ENCODE measurements around the gene BTBD9.
A peak's percentile ranks its signal among the peaks of the same experiment; 100 is the strongest.

BTBD9 gene

GRCh38 chr6:38593998-38594665 lies 45.6 kb downstream of the BTBD9 start:
- DNase-seq (ENCODE audit: low spot score): no peak

DNA sequence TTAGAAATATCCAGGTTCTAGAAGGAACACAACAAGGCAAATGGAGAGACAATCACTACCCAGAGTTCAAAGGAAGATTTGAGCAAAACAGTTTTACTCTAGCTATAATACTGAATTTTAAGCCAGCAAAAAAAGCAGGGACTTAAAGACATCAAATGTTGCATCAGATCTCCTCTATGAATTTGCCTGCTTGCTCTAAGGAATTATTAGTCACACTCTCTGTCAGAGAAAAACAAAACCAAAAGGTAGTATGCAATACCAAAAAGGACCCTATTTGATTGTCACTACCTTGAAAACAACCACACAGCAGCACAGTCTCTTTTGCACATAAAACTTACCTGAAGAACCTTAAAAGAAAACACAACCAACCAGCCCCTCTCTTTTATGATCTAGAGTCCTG lies 46.3 kb downstream of the BTBD9 start:
- DNase-seq (ENCODE audit: low spot score): no peak

DNA sequence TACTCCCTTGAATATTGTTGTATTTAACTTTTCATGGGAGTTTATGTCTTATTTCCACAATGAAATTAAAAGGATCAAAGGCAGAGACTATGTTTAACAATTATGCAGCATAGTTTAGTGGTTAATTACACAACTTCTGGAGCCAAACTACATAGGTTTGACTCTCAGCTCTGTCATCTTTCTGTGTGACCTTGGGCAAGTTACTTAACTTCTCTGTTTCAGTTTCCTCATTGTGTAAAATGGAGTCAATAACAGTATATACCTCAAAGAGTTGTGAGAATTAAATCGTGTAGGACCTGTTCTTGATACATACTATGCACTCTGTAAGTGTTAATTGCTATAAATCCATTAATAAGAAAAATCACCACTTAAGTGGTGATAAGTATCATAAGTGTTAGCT lies 48.3 kb downstream of the BTBD9 start:
- no peak for DNase-seq (ENCODE audit: low spot score)

DNA sequence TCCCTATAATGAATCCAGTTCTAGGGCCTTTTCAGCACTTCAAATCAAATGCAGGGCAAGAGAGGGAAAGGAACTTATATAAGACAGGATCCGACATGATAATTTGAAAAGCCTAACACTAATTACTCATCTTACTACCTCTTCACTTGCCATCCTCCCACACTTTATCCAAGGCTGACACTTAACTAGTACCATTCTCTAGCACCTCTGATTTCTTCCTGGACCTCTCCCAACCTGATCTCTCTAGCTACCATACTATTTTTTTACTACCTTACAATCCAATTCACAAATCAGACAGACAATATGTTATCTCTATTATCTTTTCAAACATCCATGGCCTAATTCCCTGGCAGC lies 50.4 kb downstream of the BTBD9 start:
- no peak for DNase-seq (ENCODE audit: low spot score)

DNA sequence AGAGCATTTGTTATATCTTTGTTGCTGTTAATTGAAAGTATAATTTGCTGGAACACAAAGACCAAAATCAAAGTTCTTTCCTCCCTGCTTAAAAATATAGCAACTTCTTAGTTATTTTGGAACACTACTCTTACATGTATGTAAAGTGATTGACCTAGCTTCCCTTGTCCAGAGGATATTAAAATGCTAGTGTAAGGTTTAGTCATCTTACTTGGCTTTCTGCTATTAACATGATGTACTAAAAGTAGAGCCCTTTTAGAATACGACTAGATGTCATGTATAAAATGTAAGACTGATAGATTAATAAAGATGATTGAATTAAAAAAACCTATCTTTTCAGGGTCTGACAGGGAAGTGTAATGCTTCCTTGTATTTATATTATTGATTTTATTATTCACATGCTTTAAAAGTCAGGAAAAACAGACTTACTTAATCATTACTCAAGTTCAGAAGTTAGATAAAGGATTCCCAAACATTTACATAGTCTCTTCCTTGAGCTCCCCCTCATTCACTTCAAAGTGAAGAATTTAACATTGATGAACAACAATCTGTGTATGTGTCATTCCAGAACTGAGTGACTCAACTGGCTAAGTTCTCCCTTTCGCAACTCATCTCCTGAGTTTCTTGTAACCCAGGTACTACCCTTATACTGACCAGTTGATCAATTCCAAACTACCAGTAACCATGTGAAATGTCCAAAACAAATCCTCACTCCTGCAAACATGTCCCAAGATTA lies 50.9 kb downstream of the BTBD9 start:
- DNase-seq (ENCODE audit: low spot score): no peak

DNA sequence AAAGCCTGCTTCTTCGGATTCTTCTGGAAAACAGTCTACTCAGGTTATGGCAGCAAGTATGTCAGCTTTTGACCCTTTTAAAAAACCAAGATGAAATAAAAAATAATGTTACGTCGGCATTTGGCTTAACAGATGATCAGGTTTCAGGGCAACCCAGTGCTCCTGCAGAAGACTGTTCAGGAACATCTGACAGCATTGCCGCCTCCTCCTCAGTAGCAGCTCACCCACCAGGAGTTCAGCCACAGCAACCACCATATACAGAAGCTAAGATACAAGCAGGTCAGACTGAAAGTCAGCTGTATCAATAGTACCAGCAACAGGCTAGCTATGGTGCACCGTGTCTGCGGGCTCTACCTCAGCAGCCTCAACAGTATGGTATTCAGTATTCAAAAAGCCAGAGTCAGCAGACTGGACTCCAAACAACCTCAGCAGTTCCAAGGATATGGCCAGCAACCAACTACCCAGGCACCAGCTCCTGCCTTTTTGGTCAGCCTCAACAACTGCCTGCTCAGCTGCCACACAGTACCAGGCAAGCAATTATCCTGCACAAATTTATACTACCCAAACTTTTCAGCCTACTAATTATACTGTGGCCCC lies 51.9 kb downstream of the BTBD9 start:
- no peak for DNase-seq (ENCODE audit: low spot score)

DNA sequence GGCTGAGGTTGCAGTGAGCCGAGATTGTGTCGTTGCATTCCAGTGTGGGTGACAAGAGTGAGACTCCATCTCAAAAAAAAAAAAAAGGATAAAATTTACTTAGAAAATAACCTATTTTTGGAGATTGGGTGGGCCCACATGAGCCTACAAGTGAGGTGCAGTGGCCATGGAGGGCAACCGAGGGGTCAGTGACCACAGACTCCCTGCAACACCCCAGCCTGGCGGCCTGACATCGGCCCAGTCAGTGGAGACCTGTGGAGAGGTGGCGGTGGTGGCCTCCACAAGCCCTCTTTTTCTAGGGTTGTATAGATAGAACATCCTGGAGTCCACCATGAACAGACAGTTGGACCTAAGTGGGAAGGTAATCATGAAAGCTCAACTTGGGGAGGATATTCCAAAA lies 52.7 kb downstream of the BTBD9 start:
- DNase-seq (ENCODE audit: low spot score): no peak

DNA sequence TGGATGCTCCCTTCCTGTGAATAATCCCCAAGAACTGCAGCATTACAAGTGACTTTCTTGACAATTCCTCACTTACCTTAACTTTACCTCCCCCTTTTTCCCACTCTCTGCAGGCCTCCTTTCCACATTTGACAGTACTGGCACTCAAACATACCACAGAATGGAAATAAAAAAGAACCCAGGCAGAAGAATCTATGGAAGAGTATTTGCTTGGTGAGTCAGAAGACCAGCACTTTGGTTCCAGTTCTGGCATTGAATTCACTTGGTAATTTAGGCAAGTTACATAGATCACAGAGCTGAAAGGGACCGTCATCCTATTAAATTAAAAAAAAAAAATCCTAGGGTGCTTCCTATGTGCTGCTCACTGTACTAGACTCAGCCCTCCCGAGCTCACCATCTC lies 55.0 kb downstream of the BTBD9 start:
- DNase-seq (ENCODE audit: low spot score): no peak

DNA sequence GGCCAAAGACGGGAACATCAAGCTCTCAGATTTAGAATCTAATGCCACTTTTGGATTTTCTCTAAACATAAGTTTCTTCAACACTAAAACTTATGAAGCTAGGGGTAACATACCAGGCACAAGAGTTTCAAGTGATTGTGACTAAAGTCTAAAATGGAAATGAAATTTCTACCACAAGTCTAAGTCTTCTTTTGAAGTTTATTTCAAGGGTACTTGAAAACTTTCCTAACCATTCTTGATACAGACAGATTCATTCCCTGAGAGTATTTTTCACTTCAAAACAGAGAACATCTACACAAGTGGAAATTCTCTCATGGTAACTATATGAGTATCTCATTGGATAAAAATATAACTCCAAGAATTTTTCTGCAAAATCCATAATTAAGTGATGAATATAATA lies 56.2 kb downstream of the BTBD9 start:
- no peak for DNase-seq (ENCODE audit: low spot score)

DNA sequence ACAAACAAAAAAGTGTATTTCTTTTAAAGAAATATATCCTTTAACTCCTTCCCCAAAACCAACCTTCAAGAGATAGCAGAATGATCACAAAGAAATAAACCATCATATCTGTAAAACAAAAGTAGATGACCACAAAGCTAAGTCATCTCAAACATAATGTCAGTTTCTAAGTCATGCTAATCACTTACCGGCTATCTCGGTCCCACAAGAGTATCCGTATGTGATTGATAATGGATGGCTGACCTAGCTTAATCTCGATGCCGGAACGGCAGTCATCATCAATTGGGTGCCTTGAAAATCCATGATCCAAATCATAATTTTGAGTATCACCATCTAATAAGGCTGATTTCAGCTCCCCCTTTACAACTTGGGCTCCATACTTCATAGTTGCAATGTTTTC lies 59.7 kb downstream of the BTBD9 start:
- DNase-seq (ENCODE audit: low spot score): no peak

DNA sequence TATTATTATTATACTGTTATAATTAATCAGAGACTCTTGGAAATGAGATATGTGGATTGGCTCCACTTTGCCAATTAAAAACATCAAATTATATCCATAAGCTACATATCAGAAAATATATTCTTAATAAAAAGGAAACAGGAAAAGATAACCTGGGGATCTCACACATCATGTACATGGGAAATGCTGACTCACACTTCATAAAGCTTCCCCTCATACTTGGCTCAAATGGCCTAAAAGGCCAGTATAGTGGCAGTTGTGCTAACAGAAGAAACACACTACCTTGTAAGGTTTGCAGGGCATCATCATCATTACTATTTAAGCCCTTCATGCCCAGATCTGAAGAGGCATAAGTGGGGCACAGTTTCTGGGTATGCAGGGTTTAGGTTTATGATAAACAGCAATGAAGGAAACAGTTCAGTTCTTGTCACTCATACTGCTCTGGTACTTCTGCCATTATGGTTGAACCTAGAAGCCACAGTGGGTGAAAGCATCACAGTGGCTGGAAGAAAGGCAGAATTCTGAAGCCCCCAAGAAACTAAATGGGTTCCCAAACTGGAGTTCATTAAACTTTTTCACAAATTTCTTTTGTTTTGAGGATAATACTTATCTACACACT lies 60.6 kb downstream of the BTBD9 start:
- no peak for DNase-seq (ENCODE audit: low spot score)

DNA sequence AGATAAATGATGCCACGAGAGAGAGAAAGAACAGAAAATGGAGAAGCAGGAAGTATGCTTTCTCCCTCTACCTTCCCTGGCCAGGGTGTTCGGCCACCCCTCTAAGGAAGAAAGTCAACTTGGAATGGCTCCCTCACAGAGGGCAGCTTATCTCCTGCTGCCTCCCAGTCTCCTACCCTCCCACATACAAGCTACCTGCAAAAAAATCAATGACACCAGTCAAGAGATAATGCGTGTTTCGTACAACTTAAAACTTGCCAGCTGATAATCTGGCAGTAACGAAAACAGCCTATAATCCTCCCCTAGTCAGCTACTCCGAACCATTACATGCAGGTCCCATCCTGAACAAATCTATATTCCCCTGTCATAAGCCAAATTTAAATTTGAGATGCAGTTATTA lies 61.7 kb downstream of the BTBD9 start:
- no peak for DNase-seq (ENCODE audit: low spot score)

- no peak for DNase-seq (ENCODE audit: low spot score)
These were observed 62.2 kb downstream of the BTBD9 start for GRCh38 chr6:38577492-38577891.

DNA sequence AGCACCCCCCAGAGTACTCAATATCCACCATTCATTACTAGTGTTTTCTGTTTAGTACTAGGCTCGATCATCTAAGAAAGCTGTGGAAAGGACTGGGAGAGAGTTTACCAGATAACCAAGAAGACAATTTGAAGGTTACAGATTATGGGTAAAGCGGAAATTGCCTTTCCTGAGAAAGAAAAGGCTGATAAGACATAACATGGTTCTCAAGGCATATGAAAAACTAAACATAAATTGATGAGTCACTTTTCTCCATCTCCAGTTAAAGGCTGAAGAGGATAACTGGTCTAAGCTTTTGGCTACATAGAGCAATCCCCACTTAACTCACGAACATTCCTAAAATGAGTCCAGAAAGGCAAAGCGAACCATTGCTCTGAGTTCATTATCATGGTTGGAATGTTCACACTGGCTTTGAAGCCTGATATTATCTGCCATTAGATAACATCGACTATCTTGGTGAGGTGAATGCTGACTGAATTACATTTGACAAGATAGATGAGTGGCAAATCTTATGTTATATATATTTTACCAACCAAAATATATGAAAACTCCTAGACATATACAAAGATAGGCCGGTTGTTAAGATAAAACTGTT lies 65.8 kb downstream of the BTBD9 start:
- no peak for DNase-seq (ENCODE audit: low spot score)

DNA sequence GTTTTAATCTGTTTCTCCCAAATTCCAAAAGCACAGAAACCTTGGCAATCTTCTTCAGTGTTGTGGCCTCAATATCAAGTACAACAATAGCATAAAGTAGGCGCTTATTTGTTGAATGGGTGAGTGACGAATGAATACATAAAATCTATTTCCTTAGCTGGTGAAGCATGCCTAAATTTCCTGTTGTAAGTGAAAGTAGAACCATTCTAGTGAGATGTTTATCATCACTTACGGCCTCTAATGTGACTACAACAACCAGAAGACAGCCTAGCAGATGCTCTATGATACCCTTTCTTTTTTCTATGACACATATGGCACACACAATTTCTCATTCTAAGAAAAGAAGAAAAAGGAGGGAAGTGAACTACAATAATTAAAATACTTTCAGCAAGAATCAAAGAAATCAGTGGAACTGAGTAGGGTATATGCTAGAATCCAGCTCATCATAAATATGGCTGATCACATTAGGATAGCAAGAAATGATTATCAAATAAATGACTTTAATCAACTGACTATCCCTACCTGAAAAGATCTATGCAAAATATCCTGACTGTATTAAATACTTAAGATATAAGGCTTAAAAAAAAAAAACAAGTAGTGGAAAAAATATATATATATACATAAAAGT lies 67.4 kb downstream of the BTBD9 start:
- peak; percentile 48 for DNase-seq (ENCODE audit: low spot score)

DNA sequence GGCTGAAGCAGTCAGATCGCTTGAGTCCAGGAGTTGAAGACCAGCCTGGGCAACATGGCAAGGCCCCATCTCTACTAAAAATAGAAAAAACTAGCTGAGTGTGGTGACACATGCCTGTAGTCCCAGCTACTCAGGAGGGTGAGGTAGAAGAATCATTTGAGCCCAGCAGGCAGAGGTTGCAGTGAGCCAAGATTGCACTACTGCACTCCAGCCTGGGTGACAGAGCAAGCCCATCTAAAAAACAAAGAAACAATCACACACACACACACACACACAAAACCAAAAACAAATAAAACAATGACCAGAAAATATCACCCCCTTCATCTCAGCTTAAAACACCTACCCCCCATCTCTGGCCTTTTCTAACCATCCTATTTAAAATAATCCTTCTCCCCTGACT lies 68.0 kb downstream of the BTBD9 start:
- DNase-seq (ENCODE audit: low spot score): no peak

DNA sequence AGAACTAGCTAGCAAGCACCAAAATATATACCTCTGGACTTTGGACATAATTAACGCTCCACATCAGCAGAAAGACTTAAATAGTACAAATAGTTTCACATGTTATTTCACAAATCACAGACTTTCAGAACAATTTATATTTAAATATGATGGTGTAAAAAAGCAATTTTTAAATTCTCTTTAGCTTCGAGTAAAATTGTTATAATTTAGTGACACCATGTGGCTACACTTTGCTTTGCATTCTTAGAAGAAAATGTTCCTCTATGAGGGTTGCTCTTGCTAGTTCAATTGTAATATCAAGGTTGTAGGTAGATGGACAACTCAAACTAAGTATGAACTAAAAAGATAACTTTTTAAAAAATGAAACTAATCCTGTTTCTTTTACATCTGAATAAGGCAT lies 69.0 kb downstream of the BTBD9 start:
- no peak for DNase-seq (ENCODE audit: low spot score)

DNA sequence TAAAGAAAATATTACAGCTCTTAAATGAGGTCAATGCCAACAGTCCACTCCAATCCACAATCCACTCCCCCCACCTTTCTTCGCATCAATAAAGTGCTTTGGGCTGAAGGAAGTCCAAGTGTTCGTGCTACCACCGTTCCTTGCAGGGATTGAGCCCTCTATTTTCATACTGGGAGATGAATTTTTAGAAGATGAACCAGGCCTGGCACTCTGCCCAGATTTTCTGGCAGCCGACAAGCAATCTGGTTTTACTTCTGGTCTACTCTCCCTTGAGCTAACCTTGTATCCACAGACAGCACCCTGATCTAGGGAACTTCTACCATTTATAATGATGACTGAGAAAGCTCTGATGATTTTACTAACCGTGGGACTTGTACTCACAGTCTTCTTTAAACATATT lies 72.3 kb downstream of the BTBD9 start:
- no peak for DNase-seq (ENCODE audit: low spot score)

GRCh38 chr6:38566295-38567030 lies 73.3 kb downstream of the BTBD9 start:
- no peak for DNase-seq (ENCODE audit: low spot score)

- no peak for DNase-seq (ENCODE audit: low spot score)
These were observed 75.4 kb downstream of the BTBD9 start for GRCh38 chr6:38564301-38564700.

GRCh38 chr6:38555606-38556005 lies 84.1 kb downstream of the BTBD9 start:
- no peak for DNase-seq (ENCODE audit: low spot score)
